ENCODE results near the gene EYA2.

DNA sequence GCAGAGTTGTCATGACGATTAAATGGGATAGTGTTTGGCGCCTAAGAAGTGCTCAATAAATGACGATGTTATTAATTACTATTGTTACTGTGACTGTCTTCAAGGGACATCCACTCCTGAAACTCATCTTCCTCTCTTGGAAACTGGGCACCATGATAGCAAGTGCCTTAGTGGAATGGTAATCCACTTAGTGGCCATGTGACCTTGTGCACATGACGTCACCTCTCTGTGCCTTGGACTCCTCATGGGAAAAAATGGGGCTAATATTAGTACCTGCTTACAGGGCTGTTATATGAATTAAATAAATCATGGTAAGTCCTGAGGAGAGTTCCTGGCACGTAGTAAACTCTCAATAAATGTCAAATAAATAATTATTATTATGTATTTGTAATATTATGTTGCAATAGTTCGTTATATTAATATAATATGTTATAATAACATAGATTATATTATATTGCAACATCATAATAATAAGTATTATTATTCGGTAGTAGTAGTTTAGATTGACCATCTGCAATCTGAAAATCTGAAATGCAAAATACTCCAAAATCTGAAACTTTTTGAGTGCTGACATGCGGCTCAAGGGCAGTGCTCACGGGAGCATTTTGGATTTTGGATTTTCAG lies 40.9 kb downstream of the EYA2 start:
- TF ChIP-seq, protein P1, sequence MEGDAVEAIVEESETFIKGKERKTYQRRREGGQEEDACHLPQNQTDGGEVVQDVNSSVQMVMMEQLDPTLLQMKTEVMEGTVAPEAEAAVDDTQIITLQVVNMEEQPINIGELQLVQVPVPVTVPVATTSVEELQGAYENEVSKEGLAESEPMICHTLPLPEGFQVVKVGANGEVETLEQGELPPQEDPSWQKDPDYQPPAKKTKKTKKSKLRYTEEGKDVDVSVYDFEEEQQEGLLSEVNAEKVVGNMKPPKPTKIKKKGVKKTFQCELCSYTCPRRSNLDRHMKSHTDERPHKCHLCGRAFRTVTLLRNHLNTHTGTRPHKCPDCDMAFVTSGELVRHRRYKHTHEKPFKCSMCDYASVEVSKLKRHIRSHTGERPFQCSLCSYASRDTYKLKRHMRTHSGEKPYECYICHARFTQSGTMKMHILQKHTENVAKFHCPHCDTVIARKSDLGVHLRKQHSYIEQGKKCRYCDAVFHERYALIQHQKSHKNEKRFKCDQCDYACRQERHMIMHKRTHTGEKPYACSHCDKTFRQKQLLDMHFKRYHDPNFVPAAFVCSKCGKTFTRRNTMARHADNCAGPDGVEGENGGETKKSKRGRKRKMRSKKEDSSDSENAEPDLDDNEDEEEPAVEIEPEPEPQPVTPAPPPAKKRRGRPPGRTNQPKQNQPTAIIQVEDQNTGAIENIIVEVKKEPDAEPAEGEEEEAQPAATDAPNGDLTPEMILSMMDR (conservative IDR thresholded peaks at IDR 0.05): no peak
- TF ChIP-seq ZFX (IDR thresholded peaks at IDR 0.05): no peak

All from C4-2B (cell line).